Liver (tissue), 9 donors: ENCODE data around the gene TMEM9B. TPM values are rescaled to one million over a fixed set of nuclear protein-coding genes. Genes with fewer than 3 reads are reported as not detected.

Source experiments
- DNase-seq: peaks from one replicate; pipeline ENCODE4 v3.0.0-alpha.2; 2017; ENCODE audit warnings: low spot score
- H3K27ac ChIP-seq, 2 donors: one replicate each; pipeline ENCODE4 v1.7.0; 2013; ENCODE audit warnings: inconsistent platforms in 2 of 2, low read length in 2 of 2, control low read depth in 1 of 2, low read depth in 1 of 2, mild to moderate bottlenecking in 1 of 2
- H3K27me3 ChIP-seq, 4 donors: one replicate each; pipeline versions ENCODE4 v1.6.1 to v1.7.0; 2013; ENCODE audit warnings: low read length in 3 of 4, inconsistent platforms in 1 of 4, mild to moderate bottlenecking in 1 of 4, moderate library complexity in 1 of 4; ENCODE audit not compliant: control insufficient read depth in 4 of 4, insufficient read depth in 4 of 4
- H3K36me3 ChIP-seq, 4 donors: one replicate each; pipeline versions ENCODE4 v1.6.1 to v1.7.0; 2013; ENCODE audit warnings: low read length in 3 of 4, mild to moderate bottlenecking in 3 of 4, low read depth in 1 of 4, moderate library complexity in 1 of 4; ENCODE audit not compliant: control insufficient read depth in 4 of 4, insufficient read depth in 3 of 4
- H3K4me1 ChIP-seq, 4 donors: one replicate each; pipeline versions ENCODE4 v1.6.1 to v1.7.0; 2013; ENCODE audit warnings: low read length in 3 of 4, mild to moderate bottlenecking in 3 of 4, moderate library complexity in 1 of 4; ENCODE audit not compliant: control insufficient read depth in 4 of 4, insufficient read depth in 4 of 4
- H3K4me3 ChIP-seq, 3 donors: one replicate each; pipeline versions ENCODE4 v1.6.1 to v1.7.0; 2013; ENCODE audit warnings: low read length in 3 of 3, control low read depth in 1 of 3, low read depth in 1 of 3, mild to moderate bottlenecking in 1 of 3
- H3K9ac ChIP-seq, 2 donors: one replicate each; pipeline ENCODE4 v1.7.0; 2013; ENCODE audit warnings: low read length in 2 of 2, mild to moderate bottlenecking in 2 of 2, moderate library complexity in 2 of 2, control low read depth in 1 of 2, low read depth in 1 of 2
- H3K9me3 ChIP-seq, 4 donors: one replicate each; pipeline versions ENCODE4 v1.6.1 to v1.7.0; 2013; ENCODE audit warnings: low read length in 3 of 4; ENCODE audit not compliant: control insufficient read depth in 4 of 4
- ATF3 ChIP-seq: IDR thresholded peaks from 2 replicates; pipeline ENCODE4 v1.6.1; 2016; ENCODE audit warnings: antibody characterized with exemption
- CTCF ChIP-seq: fragments of 150-350 bp; IDR thresholded peaks from 2 replicates; pipeline ENCODE4 v1.5.1; 2017; ENCODE audit warnings: improper control_type of control experiment, low read depth, low read length; ENCODE audit not compliant: missing input control
- EGR1 ChIP-seq, 2 donors: IDR thresholded peaks; 2 replicates each; pipeline ENCODE4 v1.6.1; 2016 to 2018; ENCODE audit warnings: antibody characterized with exemption in 2 of 2, low read depth in 2 of 2
- FOXA2 ChIP-seq: IDR thresholded peaks from 2 replicates; pipeline ENCODE4 v1.6.1; 2016; ENCODE audit warnings: antibody characterized with exemption
- GABPA ChIP-seq, 2 donors: IDR thresholded peaks in 1 of 2; conservative IDR thresholded peaks in 1 of 2; 2 replicates each; pipeline ENCODE4 v1.6.1; 2016; ENCODE audit warnings: antibody characterized with exemption in 2 of 2, mild to moderate bottlenecking in 1 of 2, moderate library complexity in 1 of 2
- HNF4A ChIP-seq, 2 donors: conservative IDR thresholded peaks; 2 replicates each; pipeline ENCODE4 v1.6.1; 2016; ENCODE audit warnings: antibody characterized with exemption in 2 of 2, mild to moderate bottlenecking in 2 of 2
- HNF4G ChIP-seq: IDR thresholded peaks from 2 replicates; pipeline ENCODE4 v1.6.1; 2016; ENCODE audit warnings: antibody characterized with exemption
- JUND ChIP-seq, 2 donors: IDR thresholded peaks; 2 replicates each; pipeline ENCODE4 v1.6.1; 2016; ENCODE audit warnings: antibody characterized with exemption in 2 of 2
- NR2F2 ChIP-seq: IDR thresholded peaks from 2 replicates; pipeline ENCODE4 v1.6.1; 2016; ENCODE audit warnings: antibody characterized with exemption
- RAD21 ChIP-seq, 2 donors: IDR thresholded peaks; 2 replicates each; pipeline ENCODE4 v1.6.1; 2016; ENCODE audit warnings: antibody characterized with exemption in 2 of 2, mild to moderate bottlenecking in 2 of 2
- RXRA ChIP-seq, 2 donors: IDR thresholded peaks; 2 replicates each; pipeline ENCODE4 v1.6.1; 2017 to 2018; ENCODE audit warnings: antibody characterized with exemption in 2 of 2, mild to moderate bottlenecking in 1 of 2
- SP1 ChIP-seq: IDR thresholded peaks from 2 replicates; pipeline ENCODE4 v1.6.1; 2018; ENCODE audit warnings: antibody characterized with exemption, mild to moderate bottlenecking
- TAF1 ChIP-seq: conservative IDR thresholded peaks from 2 replicates; pipeline ENCODE4 v1.6.1; 2016; ENCODE audit warnings: antibody characterized with exemption, mild to moderate bottlenecking
- YY1 ChIP-seq: IDR thresholded peaks from 2 replicates; pipeline ENCODE4 v1.6.1; 2016; ENCODE audit warnings: antibody characterized with exemption, mild to moderate bottlenecking
- WGBS: extraction: QIAGEN DNeasy Blood & Tissue Kit; methylation state at CpG from one replicate; pipeline ENCODE4 v1.1.7; 2013; 5-methylcytosine and 5-hydroxymethylcytosine counted together
- polyA plus RNA-seq, 2 donors: library from polyadenylated mRNA; stranded (reverse) in 1 of 2; unstranded in 1 of 2; fragments of 200-250 nt in 1 of 2; fragments of >200 nt in 1 of 2; fragmentation: Nextera tagmentation in 1 of 2; extraction: Ambion mirVana in 1 of 2; gene quantifications; one replicate each; pipeline versions ENCODE4 v1.2.1 to v1.2.3, GENCODE V29; 2013 to 2015
- total RNA-seq, 2 donors: library from RNA; depleted of rRNA; stranded (reverse); fragments of >200 nt; gene quantifications; one replicate each; pipeline ENCODE4 v1.2.3, GENCODE V29; 2014
- TF ChIP-seq, protein P1 (sequence below): IDR thresholded peaks from 2 replicates; pipeline ENCODE4 v1.6.1; 2016; ENCODE audit warnings: antibody characterized with exemption, mild to moderate bottlenecking
- TF ChIP-seq, protein P2 (sequence below): IDR thresholded peaks from 2 replicates; pipeline ENCODE4 v1.6.1; 2016; ENCODE audit warnings: antibody characterized with exemption
- donor health status: healthy.
- donor health status: healthy.
- donor health status: healthy.
- donor health status: healthy.
- donor health status: healthy.

TMEM9B gene
- total and polyA plus RNA-seq, 4 donors, result 17.0 to 23.9 (median 19.5) TPM

- Histone ChIP-seq H3K27me3 (peaks cover 0 to 6% (median 0%) of the 10 kb centered on the region in 4 donors), H3K9me3 (no peaks in the 10 kb centered on the region), H3K27ac (no peak overlapping the region), H3K9ac (no peak overlapping the region), H3K4me1 (peaks cover 0 to 8% (median 7%) of the 10 kb centered on the region in 4 donors), H3K4me3 (no peak overlapping the region), H3K36me3 (no peaks in the 10 kb centered on the region)
- 70% methylated on average over 1 of the region's 1 CpG for WGBS
- no peak for DNase-seq
- no peak for TF ChIP-seq ATF3
- TF ChIP-seq, protein P1, sequence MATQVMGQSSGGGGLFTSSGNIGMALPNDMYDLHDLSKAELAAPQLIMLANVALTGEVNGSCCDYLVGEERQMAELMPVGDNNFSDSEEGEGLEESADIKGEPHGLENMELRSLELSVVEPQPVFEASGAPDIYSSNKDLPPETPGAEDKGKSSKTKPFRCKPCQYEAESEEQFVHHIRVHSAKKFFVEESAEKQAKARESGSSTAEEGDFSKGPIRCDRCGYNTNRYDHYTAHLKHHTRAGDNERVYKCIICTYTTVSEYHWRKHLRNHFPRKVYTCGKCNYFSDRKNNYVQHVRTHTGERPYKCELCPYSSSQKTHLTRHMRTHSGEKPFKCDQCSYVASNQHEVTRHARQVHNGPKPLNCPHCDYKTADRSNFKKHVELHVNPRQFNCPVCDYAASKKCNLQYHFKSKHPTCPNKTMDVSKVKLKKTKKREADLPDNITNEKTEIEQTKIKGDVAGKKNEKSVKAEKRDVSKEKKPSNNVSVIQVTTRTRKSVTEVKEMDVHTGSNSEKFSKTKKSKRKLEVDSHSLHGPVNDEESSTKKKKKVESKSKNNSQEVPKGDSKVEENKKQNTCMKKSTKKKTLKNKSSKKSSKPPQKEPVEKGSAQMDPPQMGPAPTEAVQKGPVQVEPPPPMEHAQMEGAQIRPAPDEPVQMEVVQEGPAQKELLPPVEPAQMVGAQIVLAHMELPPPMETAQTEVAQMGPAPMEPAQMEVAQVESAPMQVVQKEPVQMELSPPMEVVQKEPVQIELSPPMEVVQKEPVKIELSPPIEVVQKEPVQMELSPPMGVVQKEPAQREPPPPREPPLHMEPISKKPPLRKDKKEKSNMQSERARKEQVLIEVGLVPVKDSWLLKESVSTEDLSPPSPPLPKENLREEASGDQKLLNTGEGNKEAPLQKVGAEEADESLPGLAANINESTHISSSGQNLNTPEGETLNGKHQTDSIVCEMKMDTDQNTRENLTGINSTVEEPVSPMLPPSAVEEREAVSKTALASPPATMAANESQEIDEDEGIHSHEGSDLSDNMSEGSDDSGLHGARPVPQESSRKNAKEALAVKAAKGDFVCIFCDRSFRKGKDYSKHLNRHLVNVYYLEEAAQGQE, result no peak
- TF ChIP-seq EGR1 (IDR thresholded peaks at IDR 0.05; ENCODE audit: low read depth in 2 of 2), result no peak
- no peak for TF ChIP-seq YY1
These were observed 44.4 kb upstream of the TMEM9B start for GRCh38 chr11:9008661-9009060.

DNA sequence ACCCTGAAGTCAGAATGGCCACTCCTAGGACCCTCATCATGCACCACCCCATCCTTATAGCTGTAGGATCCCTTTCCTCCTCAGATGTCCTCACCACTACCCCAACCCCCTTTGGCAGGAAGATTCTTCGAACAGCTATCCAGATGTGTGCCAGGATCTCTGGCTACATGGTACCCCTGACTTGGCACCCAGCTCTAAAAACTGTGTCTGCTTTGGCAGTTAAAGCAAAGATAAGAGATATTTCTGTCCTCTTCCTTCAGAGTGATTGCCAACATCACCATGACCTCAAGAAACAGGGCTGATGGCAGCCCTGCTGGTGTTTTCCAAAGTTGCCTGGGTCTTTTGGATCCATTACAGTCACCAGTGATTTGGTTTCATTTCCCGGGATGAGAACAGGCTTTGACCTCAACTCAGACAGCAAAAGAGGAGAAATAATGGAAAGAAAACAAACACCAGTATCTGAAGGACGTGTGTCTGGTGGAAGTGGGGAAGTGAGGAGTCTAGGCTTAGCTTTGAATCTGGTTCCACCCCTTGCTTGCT lies 43.8 kb upstream of the TMEM9B start:
- Histone ChIP-seq H3K27ac (no peak overlapping the region), H3K9me3 (no peaks in the 10 kb centered on the region), H3K4me3 (no peak overlapping the region), H3K9ac (no peak overlapping the region), H3K27me3 (peaks cover 0 to 6% (median 2%) of the 10 kb centered on the region in 4 donors), H3K4me1 (peaks cover 6 to 13% (median 10%) of the 10 kb centered on the region in 4 donors), H3K36me3 (no peaks in the 10 kb centered on the region)
- WGBS, result 61% methylated on average over 3 of the region's 3 CpGs
- TF ChIP-seq RAD21 (IDR thresholded peaks at IDR 0.05) (no peak), CTCF (no peak), GABPA (IDR thresholded peaks at IDR 0.05 in 1 of 2, conservative IDR thresholded peaks at IDR 0.05 in 1 of 2) (no peak), YY1 (no peak), ATF3 (no peak), NR2F2 (no peak), SP1 (no peak), HNF4A (conservative IDR thresholded peaks at IDR 0.05) (no peak), RXRA (IDR thresholded peaks at IDR 0.05) (no peak), FOXA2 (no peak), TAF1 (no peak), EGR1 (IDR thresholded peaks at IDR 0.05; ENCODE audit: low read depth in 2 of 2) (no peak), HNF4G (no peak), JUND (IDR thresholded peaks at IDR 0.05) (no peak)
- TF ChIP-seq, protein P2, sequence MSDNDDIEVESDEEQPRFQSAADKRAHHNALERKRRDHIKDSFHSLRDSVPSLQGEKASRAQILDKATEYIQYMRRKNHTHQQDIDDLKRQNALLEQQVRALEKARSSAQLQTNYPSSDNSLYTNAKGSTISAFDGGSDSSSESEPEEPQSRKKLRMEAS, result no peak
- TF ChIP-seq, protein P1, result no peak
- no peak for DNase-seq
